ENCODE data around the gene RRM1.

RRM1 gene

GRCh38 chr11:4054643-4055042 is 40.0 kb upstream of the RRM1 start:
- Mint-ChIP-seq H3K4me1 (peaks cover 9% of the 10 kb centered on the region), H3K4me3 (no peak overlapping the region), H3K27me3 (ENCODE audit: low read depth, poor library complexity) (no peaks in the 10 kb centered on the region), H3K9me3 (peaks cover 12% of the 10 kb centered on the region), H3K36me3 (ENCODE audit: low read depth) (peaks cover 11% of the 10 kb centered on the region), H3K27ac (no peak overlapping the region)
- TF ChIP-seq CTCF (IDR thresholded peaks at IDR 0.05), result no peak
- no peak for DNase-seq

- no peak for DNase-seq
- no peaks in the 10 kb centered on the region for H3K27me3 Mint-ChIP-seq (ENCODE audit: low read depth, poor library complexity)
- H3K4me3 Mint-ChIP-seq, result no peak overlapping the region
- H3K36me3 Mint-ChIP-seq (ENCODE audit: low read depth), result peaks cover 5% of the 10 kb centered on the region
- no peak overlapping the region for H3K27ac Mint-ChIP-seq
- H3K9me3 Mint-ChIP-seq, result no peaks in the 10 kb centered on the region
- TF ChIP-seq CTCF (IDR thresholded peaks at IDR 0.05), result no peak
- H3K4me1 Mint-ChIP-seq, result peaks cover 9% of the 10 kb centered on the region
These were observed 35.2 kb upstream of the RRM1 start for GRCh38 chr11:4059424-4059823.

GRCh38 chr11:4060182-4060923 is 34.2 kb upstream of the RRM1 start:
- DNase-seq, result no peak
- no peak for TF ChIP-seq CTCF (IDR thresholded peaks at IDR 0.05)
- Mint-ChIP-seq H3K36me3 (ENCODE audit: low read depth) (peaks cover 5% of the 10 kb centered on the region), H3K4me3 (no peak overlapping the region), H3K27ac (no peak overlapping the region), H3K27me3 (ENCODE audit: low read depth, poor library complexity) (no peaks in the 10 kb centered on the region), H3K9me3 (no peaks in the 10 kb centered on the region), H3K4me1 (peaks cover 9% of the 10 kb centered on the region)

- DNase-seq, result no peak
- Mint-ChIP-seq H3K27ac (no peak overlapping the region), H3K4me3 (no peak overlapping the region), H3K36me3 (ENCODE audit: low read depth) (peaks cover 5% of the 10 kb centered on the region), H3K4me1 (peaks cover 9% of the 10 kb centered on the region), H3K9me3 (no peaks in the 10 kb centered on the region), H3K27me3 (ENCODE audit: low read depth, poor library complexity) (no peaks in the 10 kb centered on the region)
- TF ChIP-seq CTCF (IDR thresholded peaks at IDR 0.05), result no peak
These were observed 32.9 kb upstream of the RRM1 start for GRCh38 chr11:4061700-4062099.

- H3K27me3 Mint-ChIP-seq (ENCODE audit: low read depth, poor library complexity), result no peaks in the 10 kb centered on the region
- H3K36me3 Mint-ChIP-seq (ENCODE audit: low read depth), result peaks cover 5% of the 10 kb centered on the region
- H3K9me3 Mint-ChIP-seq, result no peaks in the 10 kb centered on the region
- H3K4me3 Mint-ChIP-seq, result no peak overlapping the region
- TF ChIP-seq CTCF (IDR thresholded peaks at IDR 0.05), result no peak
- DNase-seq, result no peak
- no peak overlapping the region for H3K27ac Mint-ChIP-seq
- H3K4me1 Mint-ChIP-seq, result peaks cover 3% of the 10 kb centered on the region
These were observed 31.3 kb upstream of the RRM1 start for GRCh38 chr11:4063348-4063747.

Measured in nephron progenitor cell (in vitro differentiated cells).